HEK293 (cell line): ENCODE data around the gene PRXL2B.

Experiments
- GLIS1 ChIP-seq: fragments of 450-650 bp; formaldehyde crosslinking; IDR thresholded peaks from 2 replicates; pipeline ENCODE4 v1.5.1; 2016; ENCODE audit warnings: missing biosample characterization, missing genetic modification characterization
- TCF7L2 ChIP-seq: IDR thresholded peaks from 2 replicates; pipeline ENCODE4 v1.6.1; 2011; ENCODE audit warnings: low read depth, mild to moderate bottlenecking, inconsistent platforms, low read length, moderate library complexity, borderline replicate concordance
- TRIM28 ChIP-seq: IDR thresholded peaks from 2 replicates; pipeline ENCODE4 v1.6.1; 2011; ENCODE audit warnings: low read length, control low read depth, borderline replicate concordance
- ZEB2 ChIP-seq: fragments of 450-650 bp; formaldehyde crosslinking; IDR thresholded peaks from 2 replicates; pipeline ENCODE4 v1.5.1; 2016; ENCODE audit warnings: missing biosample characterization, missing genetic modification characterization
- ZFP3 ChIP-seq: fragments of 450-650 bp; formaldehyde crosslinking; IDR thresholded peaks from 2 replicates; pipeline ENCODE4 v1.5.1; 2016; ENCODE audit warnings: low read depth, missing biosample characterization, missing genetic modification characterization
- ZNF121 ChIP-seq: fragments of 450-650 bp; formaldehyde crosslinking; IDR thresholded peaks from 2 replicates; pipeline ENCODE4 v1.5.1; 2016; ENCODE audit warnings: missing biosample characterization, missing genetic modification characterization
- ZNF138 ChIP-seq: fragments of 450-650 bp; formaldehyde crosslinking; IDR thresholded peaks from 2 replicates; pipeline ENCODE4 v1.5.1; 2016; ENCODE audit warnings: missing biosample characterization, missing genetic modification characterization, borderline replicate concordance
- ZNF37A ChIP-seq: fragments of 450-650 bp; IDR thresholded peaks from 2 replicates; pipeline ENCODE4 v1.5.1; 2018; ENCODE audit warnings: missing biosample characterization, missing genetic modification characterization
- TF ChIP-seq, protein P1 (sequence below): fragments of 450-650 bp; formaldehyde crosslinking; IDR thresholded peaks from 2 replicates; pipeline ENCODE4 v1.5.1; 2016; ENCODE audit warnings: missing biosample characterization, missing genetic modification characterization
- TF ChIP-seq, protein P2 (sequence below): fragments of 450-650 bp; formaldehyde crosslinking; IDR thresholded peaks from 2 replicates; pipeline ENCODE4 v1.5.1; 2016; ENCODE audit warnings: missing biosample characterization, missing genetic modification characterization
- TF ChIP-seq, protein P3 (sequence below): fragments of 450-650 bp; formaldehyde crosslinking; IDR thresholded peaks from 2 replicates; pipeline ENCODE4 v1.5.1; 2016; ENCODE audit warnings: missing biosample characterization, missing genetic modification characterization, low read depth
- TF ChIP-seq, protein P4 (sequence below): fragments of 450-650 bp; formaldehyde crosslinking; IDR thresholded peaks from 2 replicates; pipeline ENCODE4 v1.5.1; 2016; ENCODE audit warnings: missing biosample characterization, missing genetic modification characterization

DNA sequence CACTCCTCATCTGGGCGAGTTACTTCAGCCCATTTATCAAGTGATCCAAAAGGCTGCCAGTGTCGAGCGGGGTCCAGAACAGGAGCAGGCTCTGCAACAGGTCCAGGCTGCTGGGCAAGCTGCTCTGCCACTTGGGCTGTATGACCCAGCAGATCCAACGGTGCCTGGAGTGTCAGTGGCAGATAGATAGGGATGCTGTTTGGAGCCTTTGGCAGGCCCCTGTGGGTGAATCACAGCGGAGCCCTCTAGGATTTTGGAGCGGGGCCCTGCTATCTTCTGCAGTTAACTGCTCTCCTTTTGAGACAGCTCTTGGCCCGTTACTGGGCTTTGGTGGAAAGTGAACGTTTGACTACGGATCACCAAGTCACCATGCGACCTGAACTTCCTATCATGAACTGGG, 38.7 kb downstream of the PRXL2B start:
- TF ChIP-seq, protein P1, sequence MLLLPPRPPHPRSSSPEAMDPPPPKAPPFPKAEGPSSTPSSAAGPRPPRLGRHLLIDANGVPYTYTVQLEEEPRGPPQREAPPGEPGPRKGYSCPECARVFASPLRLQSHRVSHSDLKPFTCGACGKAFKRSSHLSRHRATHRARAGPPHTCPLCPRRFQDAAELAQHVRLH (tag by site-specific recombination) = no peak
- no peak for TF ChIP-seq TCF7L2
- TF ChIP-seq TRIM28 = no peak
- TF ChIP-seq, protein P2, sequence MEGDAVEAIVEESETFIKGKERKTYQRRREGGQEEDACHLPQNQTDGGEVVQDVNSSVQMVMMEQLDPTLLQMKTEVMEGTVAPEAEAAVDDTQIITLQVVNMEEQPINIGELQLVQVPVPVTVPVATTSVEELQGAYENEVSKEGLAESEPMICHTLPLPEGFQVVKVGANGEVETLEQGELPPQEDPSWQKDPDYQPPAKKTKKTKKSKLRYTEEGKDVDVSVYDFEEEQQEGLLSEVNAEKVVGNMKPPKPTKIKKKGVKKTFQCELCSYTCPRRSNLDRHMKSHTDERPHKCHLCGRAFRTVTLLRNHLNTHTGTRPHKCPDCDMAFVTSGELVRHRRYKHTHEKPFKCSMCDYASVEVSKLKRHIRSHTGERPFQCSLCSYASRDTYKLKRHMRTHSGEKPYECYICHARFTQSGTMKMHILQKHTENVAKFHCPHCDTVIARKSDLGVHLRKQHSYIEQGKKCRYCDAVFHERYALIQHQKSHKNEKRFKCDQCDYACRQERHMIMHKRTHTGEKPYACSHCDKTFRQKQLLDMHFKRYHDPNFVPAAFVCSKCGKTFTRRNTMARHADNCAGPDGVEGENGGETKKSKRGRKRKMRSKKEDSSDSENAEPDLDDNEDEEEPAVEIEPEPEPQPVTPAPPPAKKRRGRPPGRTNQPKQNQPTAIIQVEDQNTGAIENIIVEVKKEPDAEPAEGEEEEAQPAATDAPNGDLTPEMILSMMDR (tag by site-specific recombination) = no peak
- no peak for TF ChIP-seq ZNF121 (tag by site-specific recombination)
- no peak for TF ChIP-seq ZNF138 (tag by site-specific recombination)
- TF ChIP-seq, protein P3, sequence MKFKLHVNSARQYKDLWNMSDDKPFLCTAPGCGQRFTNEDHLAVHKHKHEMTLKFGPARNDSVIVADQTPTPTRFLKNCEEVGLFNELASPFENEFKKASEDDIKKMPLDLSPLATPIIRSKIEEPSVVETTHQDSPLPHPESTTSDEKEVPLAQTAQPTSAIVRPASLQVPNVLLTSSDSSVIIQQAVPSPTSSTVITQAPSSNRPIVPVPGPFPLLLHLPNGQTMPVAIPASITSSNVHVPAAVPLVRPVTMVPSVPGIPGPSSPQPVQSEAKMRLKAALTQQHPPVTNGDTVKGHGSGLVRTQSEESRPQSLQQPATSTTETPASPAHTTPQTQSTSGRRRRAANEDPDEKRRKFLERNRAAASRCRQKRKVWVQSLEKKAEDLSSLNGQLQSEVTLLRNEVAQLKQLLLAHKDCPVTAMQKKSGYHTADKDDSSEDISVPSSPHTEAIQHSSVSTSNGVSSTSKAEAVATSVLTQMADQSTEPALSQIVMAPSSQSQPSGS (tag by site-specific recombination) = no peak
- no peak for TF ChIP-seq ZEB2 (tag by site-specific recombination)
- no peak for TF ChIP-seq ZNF37A (tag by site-specific recombination)
- TF ChIP-seq GLIS1 (tag by site-specific recombination) = no peak
- no peak for TF ChIP-seq ZFP3 (tag by site-specific recombination)
- TF ChIP-seq, protein P4, sequence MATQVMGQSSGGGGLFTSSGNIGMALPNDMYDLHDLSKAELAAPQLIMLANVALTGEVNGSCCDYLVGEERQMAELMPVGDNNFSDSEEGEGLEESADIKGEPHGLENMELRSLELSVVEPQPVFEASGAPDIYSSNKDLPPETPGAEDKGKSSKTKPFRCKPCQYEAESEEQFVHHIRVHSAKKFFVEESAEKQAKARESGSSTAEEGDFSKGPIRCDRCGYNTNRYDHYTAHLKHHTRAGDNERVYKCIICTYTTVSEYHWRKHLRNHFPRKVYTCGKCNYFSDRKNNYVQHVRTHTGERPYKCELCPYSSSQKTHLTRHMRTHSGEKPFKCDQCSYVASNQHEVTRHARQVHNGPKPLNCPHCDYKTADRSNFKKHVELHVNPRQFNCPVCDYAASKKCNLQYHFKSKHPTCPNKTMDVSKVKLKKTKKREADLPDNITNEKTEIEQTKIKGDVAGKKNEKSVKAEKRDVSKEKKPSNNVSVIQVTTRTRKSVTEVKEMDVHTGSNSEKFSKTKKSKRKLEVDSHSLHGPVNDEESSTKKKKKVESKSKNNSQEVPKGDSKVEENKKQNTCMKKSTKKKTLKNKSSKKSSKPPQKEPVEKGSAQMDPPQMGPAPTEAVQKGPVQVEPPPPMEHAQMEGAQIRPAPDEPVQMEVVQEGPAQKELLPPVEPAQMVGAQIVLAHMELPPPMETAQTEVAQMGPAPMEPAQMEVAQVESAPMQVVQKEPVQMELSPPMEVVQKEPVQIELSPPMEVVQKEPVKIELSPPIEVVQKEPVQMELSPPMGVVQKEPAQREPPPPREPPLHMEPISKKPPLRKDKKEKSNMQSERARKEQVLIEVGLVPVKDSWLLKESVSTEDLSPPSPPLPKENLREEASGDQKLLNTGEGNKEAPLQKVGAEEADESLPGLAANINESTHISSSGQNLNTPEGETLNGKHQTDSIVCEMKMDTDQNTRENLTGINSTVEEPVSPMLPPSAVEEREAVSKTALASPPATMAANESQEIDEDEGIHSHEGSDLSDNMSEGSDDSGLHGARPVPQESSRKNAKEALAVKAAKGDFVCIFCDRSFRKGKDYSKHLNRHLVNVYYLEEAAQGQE = no peak
